GM12878 (cell line): ENCODE results near the gene ESRP2. TPM values are rescaled to one million over a fixed set of nuclear protein-coding genes. Genes with fewer than 3 reads are reported as not detected.

Source experiments
- ATAC-seq: fragments of 200-7000 bp; cut with Tn5 transposase; 3 replicates; pipeline ENCODE4 v1.9.1; 2020; ENCODE audit warnings: mild to moderate bottlenecking, moderate library complexity
- BruUV-seq: library from RNA; stranded (reverse); fragments of 400-500 nt; replicated peaks from 2 replicates; lab custom pipeline; 2021; lab: Mats Ljungman, UMichigan
- CTCF ChIA-PET: fragments of 300-600 bp; sonication (Branson Sonifier 250); formaldehyde crosslinking; extraction: SDS; loops from one replicate; lab custom pipeline; 2021; ENCODE audit warnings: inconsistent platforms; lab: Yijun Ruan, JAX
- POLR2A ChIA-PET: fragments of 350-600 bp; formaldehyde crosslinking; extraction: SDS; loops from one replicate; lab custom pipeline; 2021; ENCODE audit warnings: inconsistent platforms; lab: Charles Lee
- RAD21 ChIA-PET: fragments of 300-600 bp; sonication (Branson Sonifier 250); formaldehyde crosslinking; loops from one replicate; lab custom pipeline; 2023; ENCODE audit warnings: antibody characterized with exemption; ENCODE audit not compliant: unreplicated experiment; lab: Charles Lee
- SMC1A ChIA-PET: fragments of 300-600 bp; sonication (Branson Sonifier 250); formaldehyde crosslinking; loops from one replicate; lab custom pipeline; 2023; ENCODE audit not compliant: unreplicated experiment, uncharacterized antibody; lab: Charles Lee
- DNase-seq: peaks from one replicate; pipeline ENCODE4 v3.0.0-alpha.2; 2011; ENCODE audit warnings: low read depth, low spot score
- FAIRE-seq: peaks from 3 replicates; lab custom pipeline; 2011; peaks lifted over from hg19 to GRCh38; lab: Jason Lieb, UNC
- H2AFZ ChIP-seq: 2 replicates; pipeline ENCODE4 v1.6.0; 2011; ENCODE audit warnings: low read depth, low read length, control low read depth; ENCODE audit not compliant: control insufficient read depth
- H3K27ac ChIP-seq: 2 replicates; pipeline ENCODE4 v1.5.1; 2011; ENCODE audit warnings: control low read depth; ENCODE audit not compliant: control insufficient read depth, insufficient read depth
- H3K27me3 ChIP-seq, 2 experiments: replicated peaks in 1 of 2; 2 replicates each; pipeline versions ENCODE4 v1.6.0 to v1.6.1; 2011; ENCODE audit warnings: low read length in 1 of 2; ENCODE audit not compliant: control insufficient read depth in 2 of 2, insufficient read depth in 2 of 2
- H3K36me3 ChIP-seq, 2 experiments: 2 replicates each; pipeline ENCODE4 v1.5.1; 2011; ENCODE audit warnings: low read length in 1 of 2; ENCODE audit not compliant: control insufficient read depth in 2 of 2, insufficient read depth in 2 of 2
- H3K4me1 ChIP-seq: 2 replicates; pipeline ENCODE4 v1.6.1; 2011; ENCODE audit warnings: mild to moderate bottlenecking, low read length, moderate library complexity, mixed read lengths; ENCODE audit not compliant: control insufficient read depth, insufficient read depth
- H3K4me2 ChIP-seq: 2 replicates; pipeline ENCODE4 v1.6.0; 2011; ENCODE audit warnings: control low read depth; ENCODE audit not compliant: control insufficient read depth, insufficient read depth
- H3K4me3 ChIP-seq: fragments of 200-600 bp; sonication (generic); 2 replicates; pipeline ENCODE4 v1.5.1; 2016
- H3K79me2 ChIP-seq: 2 replicates; pipeline ENCODE4 v1.6.0; 2011; ENCODE audit warnings: low read length; ENCODE audit not compliant: control insufficient read depth, insufficient read depth
- H3K9ac ChIP-seq: 2 replicates; pipeline ENCODE4 v1.8.0; 2011; ENCODE audit warnings: low read length, control low read depth, mixed read lengths; ENCODE audit not compliant: control insufficient read depth, insufficient read depth
- H3K9me3 ChIP-seq: replicated peaks from 3 replicates; pipeline ENCODE4 v1.5.1; 2011; ENCODE audit warnings: mild to moderate bottlenecking, low read length; ENCODE audit not compliant: control insufficient read depth, insufficient read depth
- H4K20me1 ChIP-seq: 2 replicates; pipeline ENCODE4 v1.6.0; 2011; ENCODE audit not compliant: control insufficient read depth, insufficient read depth
- BHLHE40 ChIP-seq, 2 experiments: fragments of 450-650 bp in 1 of 2; IDR thresholded peaks; 2 replicates each; pipeline ENCODE4 v1.6.1; 2011 to 2017; ENCODE audit warnings: low read depth in 2 of 2, borderline replicate concordance in 1 of 2, improper control_type of control experiment in 1 of 2, low read length in 1 of 2, mild to moderate bottlenecking in 1 of 2
- CBFB ChIP-seq: IDR thresholded peaks from 2 replicates; pipeline ENCODE4 v1.6.1; 2016; ENCODE audit warnings: antibody characterized with exemption, low read depth
- CTCF ChIP-seq, 3 experiments: IDR thresholded peaks in 2 of 3; conservative IDR thresholded peaks in 1 of 3; 2 replicates each; pipeline ENCODE4 v1.5.1; 2011; ENCODE audit warnings: low read depth in 3 of 3, low read length in 3 of 3, mild to moderate bottlenecking in 3 of 3, control low read depth in 2 of 3, moderate library complexity in 2 of 3, inconsistent platforms in 1 of 3, mixed read lengths in 1 of 3; ENCODE audit not compliant: control insufficient read depth in 2 of 3, insufficient read depth in 1 of 3; ENCODE audit errors: extremely low read depth in 1 of 3
- GATAD2B ChIP-seq: fragments of 450-650 bp; conservative IDR thresholded peaks from 2 replicates; pipeline ENCODE4 v1.6.1; 2017; ENCODE audit warnings: low read depth, mild to moderate bottlenecking, moderate library complexity
- HDGF ChIP-seq: fragments of 450-650 bp; IDR thresholded peaks from 2 replicates; pipeline ENCODE4 v1.6.1; 2016; ENCODE audit warnings: antibody characterized with exemption
- IKZF1 ChIP-seq: fragments of 450-650 bp; conservative IDR thresholded peaks from 2 replicates; pipeline ENCODE4 v1.6.1; 2017; ENCODE audit warnings: antibody characterized with exemption, mild to moderate bottlenecking
- LARP7 ChIP-seq: fragments of 450-650 bp; IDR thresholded peaks from 2 replicates; pipeline ENCODE4 v1.6.1; 2017; ENCODE audit warnings: mild to moderate bottlenecking
- MTA2 ChIP-seq: fragments of 450-650 bp; IDR thresholded peaks from 2 replicates; pipeline ENCODE4 v1.6.1; 2016; ENCODE audit warnings: low read depth, mild to moderate bottlenecking, moderate library complexity
- PKNOX1 ChIP-seq: fragments of 450-650 bp; IDR thresholded peaks from 2 replicates; pipeline ENCODE4 v1.6.1; 2016; ENCODE audit warnings: mild to moderate bottlenecking
- RAD21 ChIP-seq: IDR thresholded peaks from 2 replicates; pipeline ENCODE4 v1.6.1; 2011; ENCODE audit warnings: mild to moderate bottlenecking, low read depth, low read length, moderate library complexity; ENCODE audit not compliant: insufficient read depth
- SMC3 ChIP-seq: IDR thresholded peaks from 2 replicates; pipeline ENCODE4 v1.6.1; 2011; ENCODE audit warnings: low read length, improper control_type of control experiment, borderline replicate concordance
- SP1 ChIP-seq: IDR thresholded peaks from one replicate; pipeline ENCODE4 v1.6.1; 2011; ENCODE audit warnings: low read depth, low read length
- WGBS: methylation state at CpG from one replicate; pipeline ENCODE4 v1.1.6; 2016; ENCODE audit warnings: low lambda C conversion rate; ENCODE audit not compliant: insufficient replicate concordance, insufficient coverage; ENCODE audit errors: missing lambda C conversion rate; 5-methylcytosine and 5-hydroxymethylcytosine counted together
- in situ Hi-C: fragments of 300-500 bp; cut with MboI; formaldehyde crosslinking; loops from 9 replicates; pipeline ENCODE4 v1.14.3; 2018; ENCODE audit warnings: mixed read lengths
- intact Hi-C: fragments of 100-400 bp; cut with micrococcal nuclease; formaldehyde crosslinking; loops from one replicate; pipeline ENCODE4 v1.14.2; 2022; ENCODE audit not compliant: unreplicated experiment
- polyA plus RNA-seq, 11 experiments: library from polyadenylated mRNA; depleted of rRNA in 4 of 11; unstranded in 6 of 11; stranded (reverse) in 5 of 11; fragments of >200 nt; fragmentation: Nextera tagmentation in 4 of 11; fragmentation: Illumina TruSeq in 1 of 11; extraction: Ambion mirVana in 4 of 11; extraction: Trizol in 1 of 11; gene quantifications; 1 replicate in 1 of 11; 2 replicates in 10 of 11; pipeline versions ENCODE4 v1.2.1 to v1.2.3, GENCODE V29; 2011 to 2016; ENCODE audit warnings: inconsistent platforms in 2 of 11, missing spikeins in 2 of 11, low read depth in 1 of 11
- total RNA-seq, 4 experiments: library from RNA; depleted of rRNA in 3 of 4; stranded (reverse); fragments of >200 nt in 3 of 4; fragmentation: Illumina TruSeq in 1 of 4; extraction: Trizol in 1 of 4; gene quantifications; 2 replicates each; pipeline versions ENCODE4 v1.2.1 to v1.2.3, GENCODE V29; 2013 to 2021
- TF ChIP-seq, protein P1 (sequence below): fragments of 450-650 bp; formaldehyde crosslinking; IDR thresholded peaks from 2 replicates; pipeline ENCODE4 v1.4.0; 2020; ENCODE audit warnings: mild to moderate bottlenecking, moderate library complexity
- TF ChIP-seq, protein P2 (sequence below): fragments of 450-650 bp; IDR thresholded peaks from 2 replicates; pipeline ENCODE4 v1.6.1; 2017; ENCODE audit warnings: low read depth, mild to moderate bottlenecking, moderate library complexity

The ESRP2 gene
- total and polyA plus RNA-seq, 10 of the 15 experiments (the other 5 are each of a cell fraction or from before 2014, with no cell fraction given) = 0.04 to 0.64 (median 0.08) TPM; not detected in 3

DNA sequence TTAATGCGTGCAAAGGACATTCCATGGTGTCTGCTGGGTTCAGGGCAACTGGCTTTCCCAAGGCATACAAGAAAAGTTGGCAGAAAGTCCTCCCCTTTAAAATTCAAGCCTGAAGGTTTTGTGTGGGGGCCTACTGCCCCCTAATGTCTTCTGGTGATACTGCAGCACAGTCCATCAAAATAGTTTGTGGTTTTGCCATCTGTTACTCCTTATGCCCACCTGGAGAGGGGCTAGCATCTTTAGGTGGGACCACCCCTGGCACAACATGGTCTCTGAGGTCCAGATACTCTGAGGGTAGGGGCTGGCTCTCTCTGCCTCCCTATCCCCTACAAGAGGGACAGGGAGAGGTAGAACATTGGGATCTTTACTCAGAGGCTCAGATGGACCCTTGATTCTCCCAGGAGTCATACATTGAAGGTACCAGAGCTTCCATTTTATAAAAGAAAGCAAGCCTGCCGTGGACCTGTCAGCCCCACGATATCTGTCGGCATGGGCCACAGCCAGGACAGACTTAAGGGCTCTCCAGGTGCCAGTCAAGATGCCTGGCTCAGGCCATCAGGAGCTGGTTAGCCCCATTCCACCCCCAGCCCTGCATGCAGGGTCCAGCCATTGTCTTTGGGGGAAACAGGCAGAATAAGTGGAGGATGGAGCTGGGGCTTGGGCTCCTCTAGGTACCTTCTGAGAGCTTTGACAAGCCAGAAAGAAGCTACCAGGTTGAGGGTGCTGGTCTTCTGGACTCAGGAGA lies 6.3 kb downstream of the ESRP2 start:
- POLR2A ChIA-PET = no interaction called here
- Histone ChIP-seq H3K79me2 (no peaks in the 10 kb centered on the region), H3K27me3 (no peaks in the 10 kb centered on the region), H3K27ac (no peak overlapping the region), H4K20me1 (no peaks in the 10 kb centered on the region), H3K4me1 (peaks cover 12% of the 10 kb centered on the region), H2AFZ (no peak overlapping the region), H3K9ac (no peak overlapping the region), H3K4me2 (no peak overlapping the region), H3K36me3 (peaks cover 6 to 7% of the 10 kb centered on the region in 2 experiments; a peak in 3 of 4 replicates), H3K4me3 (no peak overlapping the region), H3K9me3 (no peaks in the 10 kb centered on the region)
- FAIRE-seq (peak; percentile 31), DNase-seq (no peak), ATAC-seq (peak; percentile 47)
- in situ Hi-C loops (loop anchor here (5.0 kb wide), 2 partner anchors 137 to 237 kb away; no protein-coding TSS in a partner anchor), intact Hi-C loops (loop anchor here (1.0 to 5.0 kb wide), 6 partner anchors 135 to 413 kb away; partner anchors contain the start of gene NRN1L)
- SMC1A ChIA-PET = interaction anchor here (0.7 to 2.2 kb wide), 5 partner anchors 32 to 189 kb away, joined by 3 to 8 read pairs (median 4); no protein-coding TSS in a partner anchor
- CTCF ChIA-PET = interaction anchor here (0.6 to 5.3 kb wide), 17 partner anchors 17 to 414 kb away, joined by 3 to 72 read pairs (median 3); no protein-coding TSS in a partner anchor
- RAD21 ChIA-PET = interaction anchor here (0.7 to 1.3 kb wide), 3 partner anchors 137 to 414 kb away, joined by 3 to 16 read pairs (median 3); no protein-coding TSS in a partner anchor
- 47% methylated on average over 4 of the region's 4 CpGs for WGBS
- no TSS peak for BruUV-seq
- TF ChIP-seq BHLHE40 (IDR thresholded peaks at IDR 0.05; ENCODE audit: borderline replicate concordance in 1 of 2, low read depth in 2 of 2, low read length in 1 of 2) = 0 out of 4 replicates have a peak, but pooled peaks of 1 of the 2 experiments have one; percentile 50
- TF ChIP-seq, protein P1, sequence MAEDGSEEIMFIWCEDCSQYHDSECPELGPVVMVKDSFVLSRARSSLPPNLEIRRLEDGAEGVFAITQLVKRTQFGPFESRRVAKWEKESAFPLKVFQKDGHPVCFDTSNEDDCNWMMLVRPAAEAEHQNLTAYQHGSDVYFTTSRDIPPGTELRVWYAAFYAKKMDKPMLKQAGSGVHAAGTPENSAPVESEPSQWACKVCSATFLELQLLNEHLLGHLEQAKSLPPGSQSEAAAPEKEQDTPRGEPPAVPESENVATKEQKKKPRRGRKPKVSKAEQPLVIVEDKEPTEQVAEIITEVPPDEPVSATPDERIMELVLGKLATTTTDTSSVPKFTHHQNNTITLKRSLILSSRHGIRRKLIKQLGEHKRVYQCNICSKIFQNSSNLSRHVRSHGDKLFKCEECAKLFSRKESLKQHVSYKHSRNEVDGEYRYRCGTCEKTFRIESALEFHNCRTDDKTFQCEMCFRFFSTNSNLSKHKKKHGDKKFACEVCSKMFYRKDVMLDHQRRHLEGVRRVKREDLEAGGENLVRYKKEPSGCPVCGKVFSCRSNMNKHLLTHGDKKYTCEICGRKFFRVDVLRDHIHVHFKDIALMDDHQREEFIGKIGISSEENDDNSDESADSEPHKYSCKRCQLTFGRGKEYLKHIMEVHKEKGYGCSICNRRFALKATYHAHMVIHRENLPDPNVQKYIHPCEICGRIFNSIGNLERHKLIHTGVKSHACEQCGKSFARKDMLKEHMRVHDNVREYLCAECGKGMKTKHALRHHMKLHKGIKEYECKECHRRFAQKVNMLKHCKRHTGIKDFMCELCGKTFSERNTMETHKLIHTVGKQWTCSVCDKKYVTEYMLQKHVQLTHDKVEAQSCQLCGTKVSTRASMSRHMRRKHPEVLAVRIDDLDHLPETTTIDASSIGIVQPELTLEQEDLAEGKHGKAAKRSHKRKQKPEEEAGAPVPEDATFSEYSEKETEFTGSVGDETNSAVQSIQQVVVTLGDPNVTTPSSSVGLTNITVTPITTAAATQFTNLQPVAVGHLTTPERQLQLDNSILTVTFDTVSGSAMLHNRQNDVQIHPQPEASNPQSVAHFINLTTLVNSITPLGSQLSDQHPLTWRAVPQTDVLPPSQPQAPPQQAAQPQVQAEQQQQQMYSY = no peak
- no peak for TF ChIP-seq GATAD2B
- no peak for TF ChIP-seq HDGF
- peak; percentile 72; the same call in 1 of the 2 replicates for TF ChIP-seq CBFB
- TF ChIP-seq MTA2 = no peak
- TF ChIP-seq SMC3 = peak; percentile 72
- TF ChIP-seq CTCF (IDR thresholded peaks at IDR 0.05 in 2 of 3, conservative IDR thresholded peaks at IDR 0.05 in 1 of 3; ENCODE audit: control insufficient read depth in 2 of 3, extremely low read depth in 1 of 3, insufficient read depth in 1 of 3, low read depth in 3 of 3, low read length in 3 of 3) = peak; percentile 87 to 90 (median 88)
- TF ChIP-seq IKZF1 = no peak
- peak; percentile 94 for TF ChIP-seq RAD21
- no peak for TF ChIP-seq LARP7
- TF ChIP-seq, protein P2, sequence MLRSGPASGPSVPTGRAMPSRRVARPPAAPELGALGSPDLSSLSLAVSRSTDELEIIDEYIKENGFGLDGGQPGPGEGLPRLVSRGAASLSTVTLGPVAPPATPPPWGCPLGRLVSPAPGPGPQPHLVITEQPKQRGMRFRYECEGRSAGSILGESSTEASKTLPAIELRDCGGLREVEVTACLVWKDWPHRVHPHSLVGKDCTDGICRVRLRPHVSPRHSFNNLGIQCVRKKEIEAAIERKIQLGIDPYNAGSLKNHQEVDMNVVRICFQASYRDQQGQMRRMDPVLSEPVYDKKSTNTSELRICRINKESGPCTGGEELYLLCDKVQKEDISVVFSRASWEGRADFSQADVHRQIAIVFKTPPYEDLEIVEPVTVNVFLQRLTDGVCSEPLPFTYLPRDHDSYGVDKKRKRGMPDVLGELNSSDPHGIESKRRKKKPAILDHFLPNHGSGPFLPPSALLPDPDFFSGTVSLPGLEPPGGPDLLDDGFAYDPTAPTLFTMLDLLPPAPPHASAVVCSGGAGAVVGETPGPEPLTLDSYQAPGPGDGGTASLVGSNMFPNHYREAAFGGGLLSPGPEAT = no peak
- TF ChIP-seq SP1 = no peak
- peak; percentile 36; the same call in 1 of the 2 replicates for TF ChIP-seq PKNOX1
